Measurements from ENCODE around the gene ZBTB14. TPM values are rescaled to one million over a fixed set of nuclear protein-coding genes. Genes with fewer than 3 reads are reported as not detected.

Gene ZBTB14
- total RNA-seq, 1 experiment from 2014 or later, result 15.1 TPM

- Mint-ChIP-seq H3K4me1 (peaks cover 10% of the 10 kb centered on the region; the same call in 1 of the 2 replicates), H3K27ac (no peak overlapping the region), H3K36me3 (no peaks in the 10 kb centered on the region), H3K27me3 (ENCODE audit: low read depth) (peaks cover 22% of the 10 kb centered on the region), H3K9me3 (no peaks in the 10 kb centered on the region), H3K4me3 (no peak overlapping the region)
- ATAC-seq, result no peak
- ChIA-PET POLR2A (no interaction called here), CTCF (no interaction called here)
- no peak for TF ChIP-seq IRF2 (CRISPR knock-in tag; IDR thresholded peaks at IDR 0.05; ENCODE audit: borderline replicate concordance, low read depth)
- no peak for TF ChIP-seq MXD4 (CRISPR knock-in tag; IDR thresholded peaks at IDR 0.05; ENCODE audit: borderline replicate concordance)
- TF ChIP-seq ZNF416 (CRISPR knock-in tag; IDR thresholded peaks at IDR 0.05), result no peak
- TF ChIP-seq E2F5 (CRISPR knock-in tag; IDR thresholded peaks at IDR 0.05), result no peak
- TF ChIP-seq E2F1 (CRISPR knock-in tag; IDR thresholded peaks at IDR 0.05), result no peak
- no peak for TF ChIP-seq CBFB (CRISPR knock-in tag; IDR thresholded peaks at IDR 0.05; ENCODE audit: low read depth)
- no peak for TF ChIP-seq ZBTB43 (CRISPR knock-in tag; IDR thresholded peaks at IDR 0.05)
- no peak for TF ChIP-seq EMX1 (CRISPR knock-in tag; IDR thresholded peaks at IDR 0.05)
- no peak for TF ChIP-seq ETV6 (CRISPR knock-in tag; IDR thresholded peaks at IDR 0.05)
- TF ChIP-seq ZNF425 (CRISPR knock-in tag; conservative IDR thresholded peaks at IDR 0.05), result no peak
- TF ChIP-seq ATF2 (CRISPR knock-in tag; IDR thresholded peaks at IDR 0.05; ENCODE audit: borderline replicate concordance, low read depth), result no peak
- TF ChIP-seq TEAD4 (CRISPR knock-in tag; IDR thresholded peaks at IDR 0.05), result no peak
- no peak for TF ChIP-seq SMAD3 (CRISPR knock-in tag; IDR thresholded peaks at IDR 0.05; ENCODE audit: borderline replicate concordance)
- no peak for TF ChIP-seq ZSCAN18 (CRISPR knock-in tag; IDR thresholded peaks at IDR 0.05)
- TF ChIP-seq ZNF121 (CRISPR knock-in tag; IDR thresholded peaks at IDR 0.05), result no peak
- no peak for DNase-seq (ENCODE audit: low spot score)
These were observed 7.1 kb upstream of the ZBTB14 start for GRCh38 chr18:5302606-5303005.

GRCh38 chr18:5300476-5301010, 5.0 kb upstream of the ZBTB14 start:
- Mint-ChIP-seq H3K4me3 (no peak overlapping the region), H3K9me3 (no peaks in the 10 kb centered on the region), H3K36me3 (no peaks in the 10 kb centered on the region), H3K27me3 (ENCODE audit: low read depth) (peaks cover 31% of the 10 kb centered on the region), H3K27ac (no peak overlapping the region), H3K4me1 (peaks cover 15% of the 10 kb centered on the region)
- no peak for ATAC-seq
- CTCF ChIA-PET, result no interaction called here
- DNase-seq (ENCODE audit: low spot score), result no peak
- POLR2A ChIA-PET, result no interaction called here
- TF ChIP-seq PRDM15 (CRISPR knock-in tag; IDR thresholded peaks at IDR 0.05) (no peak), ZNF263 (CRISPR knock-in tag; IDR thresholded peaks at IDR 0.05; ENCODE audit: low read depth) (no peak), E2F5 (CRISPR knock-in tag; IDR thresholded peaks at IDR 0.05) (no peak), ZNF281 (CRISPR knock-in tag; IDR thresholded peaks at IDR 0.05) (no peak), MXD4 (CRISPR knock-in tag; IDR thresholded peaks at IDR 0.05; ENCODE audit: borderline replicate concordance) (no peak), RELA (CRISPR knock-in tag; IDR thresholded peaks at IDR 0.05; ENCODE audit: borderline replicate concordance) (no peak)

All from WTC11 (cell line).